DMS79 treated with DMSO at 0.1 percent for 48 hours (cell line): Measurements from ENCODE around the gene SPECC1.
"Not testable (repeated sequence)": the region's sequence is repeated elsewhere in the genome, so short reads cannot be mapped to it uniquely, and the experiment has no call there.

Source experiments
- DNase-seq: peaks from one replicate; lab custom pipeline; 2025; lab: John Stamatoyannopoulos, UW

The SPECC1 gene

GRCh38 chr17:20208717-20209116, 199.6 kb downstream of the SPECC1 start:
- no peak for DNase-seq

- DNase-seq: no peak
Measured at GRCh38 chr17:20210180-20210579, 201.0 kb downstream of the SPECC1 start.

- DNase-seq: no peak
Measured at GRCh38 chr17:20210614-20211013, 201.5 kb downstream of the SPECC1 start.

GRCh38 chr17:20211246-20211645, 202.1 kb downstream of the SPECC1 start:
- DNase-seq: no peak

GRCh38 chr17:20213449-20213848, 204.3 kb downstream of the SPECC1 start:
- no peak for DNase-seq

- no peak for DNase-seq
Measured at GRCh38 chr17:20214794-20215193, 205.6 kb downstream of the SPECC1 start.

- no peak for DNase-seq
Measured at GRCh38 chr17:20216154-20216815, 207.1 kb downstream of the SPECC1 start.

GRCh38 chr17:20216853-20217252, 207.7 kb downstream of the SPECC1 start:
- DNase-seq: no peak

- DNase-seq: no peak
Measured at GRCh38 chr17:20217677-20218076, 208.5 kb downstream of the SPECC1 start.

- DNase-seq: no peak
Measured at GRCh38 chr17:20218272-20218671, 209.1 kb downstream of the SPECC1 start.

- no peak for DNase-seq
Measured at GRCh38 chr17:20223808-20224328, 214.7 kb downstream of the SPECC1 start.

- DNase-seq: no peak
Measured at GRCh38 chr17:20224379-20224778, 215.2 kb downstream of the SPECC1 start.

GRCh38 chr17:20225162-20226115, 216.3 kb downstream of the SPECC1 start:
- DNase-seq: no peak

- DNase-seq: no peak
Measured at GRCh38 chr17:20226814-20227482, 217.8 kb downstream of the SPECC1 start.

- DNase-seq: not testable (repeated sequence)
Measured at GRCh38 chr17:20227720-20228370, 218.7 kb downstream of the SPECC1 start.

GRCh38 chr17:20228410-20228809, 219.3 kb downstream of the SPECC1 start:
- DNase-seq: no peak

GRCh38 chr17:20228860-20229259, 219.7 kb downstream of the SPECC1 start:
- DNase-seq: no peak

GRCh38 chr17:20230924-20231323, 221.8 kb downstream of the SPECC1 start:
- DNase-seq: no peak

GRCh38 chr17:20232611-20233010, 223.5 kb downstream of the SPECC1 start:
- no peak for DNase-seq

- DNase-seq: no peak
Measured at GRCh38 chr17:20234276-20234675, 225.1 kb downstream of the SPECC1 start.

- DNase-seq: no peak
Measured at GRCh38 chr17:20235747-20236146, 226.6 kb downstream of the SPECC1 start.
